ENCODE measurements around the gene AKAP8L. TPM values are rescaled to one million over a fixed set of nuclear protein-coding genes. Genes with fewer than 3 reads are reported as not detected.

Gene AKAP8L
- total and polyA plus RNA-seq, 2 of the 8 experiments (the other 6 are each of a cell fraction or from before 2014, with no cell fraction given) = 75.1 to 138 TPM

- DNase-seq (ENCODE audit: low read depth in 1 of 2, low spot score in 2 of 2) (no peak), FAIRE-seq (no peak)
- Histone ChIP-seq H3K14ac (ENCODE audit: insufficient read length) (no peak overlapping the region), H2BK15ac (ENCODE audit: low read length) (no peak overlapping the region), H2BK12ac (ENCODE audit: low read depth, low read length) (no peak overlapping the region), H3K4me2 (ENCODE audit: insufficient read depth in 1 of 2, low read depth in 2 of 2, low read length in 2 of 2) (no peak overlapping the region), H3K36me3 (ENCODE audit: control insufficient read depth in 2 of 4, insufficient read depth in 4 of 4, low read length in 3 of 4) (peaks cover 22 to 60% (median 44%) of the 10 kb centered on the region in 4 experiments), H3K79me1 (ENCODE audit: low read depth, low read length) (peaks cover 6% of the 10 kb centered on the region), H2BK5ac (ENCODE audit: low read depth, low read length) (no peak overlapping the region), H3K4me3 (ENCODE audit: extremely low read depth in 1 of 4, insufficient read depth in 2 of 4, low read depth in 3 of 4, low read length in 4 of 4) (no peak overlapping the region), H4K91ac (replicated peaks; ENCODE audit: insufficient read length, low read length) (no peak overlapping the region), H4K20me1 (replicated peaks in 1 of 2; ENCODE audit: control insufficient read depth in 1 of 2, insufficient read depth in 2 of 2, low read length in 2 of 2) (peaks cover 10 to 15% of the 10 kb centered on the region in 2 experiments), H3K23me2 (ENCODE audit: low read depth, low read length) (no peaks in the 10 kb centered on the region), H2AK5ac (ENCODE audit: low read depth, low read length) (no peak overlapping the region), H2BK120ac (replicated peaks; ENCODE audit: low read depth, low read length) (no peak overlapping the region), H3K4ac (replicated peaks; ENCODE audit: insufficient read length, low read depth, low read length) (no peak overlapping the region), H3K23ac (ENCODE audit: insufficient read length) (no peak overlapping the region), H3K56ac (replicated peaks; ENCODE audit: insufficient read length, low read depth, low read length) (no peak overlapping the region), H2AFZ (ENCODE audit: low read length) (no peak overlapping the region), H3K9ac (replicated peaks in 1 of 4; ENCODE audit: extremely low read depth in 1 of 4, low read depth in 3 of 4, low read length in 3 of 4) (no peak overlapping the region), H3K18ac (ENCODE audit: extremely low read depth, low read length) (no peak overlapping the region), H3K27ac (ENCODE audit: low read depth, low read length) (no peak overlapping the region), H3K79me2 (ENCODE audit: control insufficient read depth in 1 of 2, insufficient read depth in 2 of 2, low read length in 2 of 2) (peaks cover 0 to 19% of the 10 kb centered on the region in 2 experiments; a peak in 1 of 4 replicates), H3K27me3 (replicated peaks in 1 of 4; ENCODE audit: control insufficient read depth in 3 of 4, extremely low read depth in 1 of 4, insufficient read depth in 3 of 4, low read length in 3 of 4) (no peaks in the 10 kb centered on the region), H3K9me3 (ENCODE audit: insufficient read depth in 2 of 2, low read depth in 1 of 2, low read length in 1 of 2) (no peaks in the 10 kb centered on the region), H4K8ac (ENCODE audit: extremely low read depth, insufficient read depth, low read length) (0 out of 2 replicates have a peak overlapping the region, but pooled peaks have one; percentile 36), H4K5ac (ENCODE audit: insufficient read length, low read depth, low read length) (no peak overlapping the region), H2BK20ac (ENCODE audit: low read length) (no peak overlapping the region), H3K4me1 (replicated peaks in 1 of 4; ENCODE audit: control insufficient read depth in 3 of 4, insufficient read depth in 4 of 4, low read length in 3 of 4) (no peaks in the 10 kb centered on the region)
- WGBS, 2 experiments (ENCODE audit: extremely low coverage in 1 of 2, insufficient coverage in 1 of 2, insufficient read length in 1 of 2, insufficient replicate concordance in 2 of 2, low coverage in 1 of 2, low lambda C conversion rate in 2 of 2, missing lambda C conversion rate in 1 of 2) = 94% methylated on average over 3 of the region's 3 CpGs; no CpG with 5 or more reads in 1 of the 2 experiments
- ChIA-PET POLR2A (ENCODE audit: partially characterized antibody) (interaction anchor here (0.6 to 7.0 kb wide), 3 partner anchors 17 to 24 kb away, joined by 3 to 36 read pairs (median 3); partner anchors contain the start of gene AKAP8), CTCF (ENCODE audit: partially characterized antibody) (no interaction called here)
- TF ChIP-seq NRF1 (IDR thresholded peaks at IDR 0.05; ENCODE audit: low read depth, low read length) = no peak
- no peak for TF ChIP-seq SAP30 (IDR thresholded peaks at IDR 0.05; ENCODE audit: insufficient read depth, insufficient replicate concordance, low read length)
- TF ChIP-seq POU5F1 (IDR thresholded peaks at IDR 0.05; ENCODE audit: low read depth, low read length) = no peak
- no peak for TF ChIP-seq SIRT6 (IDR thresholded peaks at IDR 0.05; ENCODE audit: low read length)
- TF ChIP-seq POLR2A (IDR thresholded peaks at IDR 0.05; ENCODE audit: control extremely low read depth in 1 of 2, low read depth in 2 of 2, low read length in 2 of 2) = no peak
- no peak for TF ChIP-seq CREB1 (IDR thresholded peaks at IDR 0.05)
- no peak for TF ChIP-seq CTBP2 (IDR thresholded peaks at IDR 0.05; ENCODE audit: borderline replicate concordance, insufficient read depth, insufficient read length, low read length)
- no peak for TF ChIP-seq GABPA (IDR thresholded peaks at IDR 0.05; ENCODE audit: borderline replicate concordance, insufficient read depth, low read length)
- TF ChIP-seq SRF (IDR thresholded peaks at IDR 0.05; ENCODE audit: low read depth, low read length) = no peak
- no peak for TF ChIP-seq RAD21 (IDR thresholded peaks at IDR 0.05 in 1 of 2, conservative IDR thresholded peaks at IDR 0.05 in 1 of 2; ENCODE audit: low read depth in 2 of 2, low read length in 2 of 2)
These were observed 22.4 kb downstream of the AKAP8L start for GRCh38 chr19:15396436-15396835.

Data from H1 (cell line).